HG03565 (cell line): ENCODE results near the gene MESP2.

Experiments
- ATAC-seq: cut with Tn5 transposase; IDR thresholded peaks from one replicate; pipeline ENCODE4 v1.9.1; 2021; ENCODE audit warnings: mild to moderate bottlenecking, moderate library complexity; ENCODE audit not compliant: unreplicated experiment

The MESP2 gene

GRCh38 chr15:89755701-89756100 is 20.4 kb upstream of the MESP2 start:
- ATAC-seq, result no peak

DNA sequence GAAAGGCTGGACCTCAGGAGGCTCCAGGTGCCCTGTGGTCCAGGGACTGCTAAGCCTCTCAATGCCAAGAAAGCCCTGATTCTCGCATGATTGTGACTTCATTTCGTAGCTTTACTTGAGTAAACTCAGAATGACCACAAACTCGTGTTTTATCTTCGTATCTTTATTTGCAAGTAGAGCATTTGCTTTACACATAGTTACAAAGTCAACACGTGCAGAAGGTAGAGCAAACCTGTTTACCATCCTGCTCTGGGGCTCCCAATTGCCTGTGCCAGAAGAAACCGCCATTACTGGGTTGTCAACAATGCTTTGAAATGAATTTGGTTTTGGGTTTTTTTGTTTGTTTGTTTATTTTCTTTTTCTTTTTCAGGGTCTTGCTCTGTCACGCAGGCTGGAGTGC is 19.2 kb upstream of the MESP2 start:
- ATAC-seq, result no peak

GRCh38 chr15:89758283-89758682 is 17.8 kb upstream of the MESP2 start:
- ATAC-seq, result no peak

DNA sequence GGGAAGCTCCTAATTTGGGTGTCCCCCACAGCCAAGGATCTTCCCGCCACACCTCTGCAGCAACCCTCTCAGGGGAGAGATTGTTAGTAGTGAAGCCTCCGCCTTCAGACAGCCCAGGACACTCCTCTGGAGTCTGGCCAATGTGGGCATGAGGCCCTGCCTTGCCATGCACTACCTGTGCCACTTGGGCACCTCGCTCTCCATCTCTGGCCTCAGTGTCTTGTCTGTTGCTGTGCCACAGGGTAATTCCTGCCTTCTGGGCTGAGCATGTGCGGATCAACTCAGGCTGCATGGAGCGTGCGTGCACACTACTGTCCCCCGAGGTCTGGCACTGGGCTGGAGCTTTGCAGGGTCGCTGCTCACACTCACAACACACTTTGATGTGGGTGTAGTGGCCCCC is 17.2 kb upstream of the MESP2 start:
- ATAC-seq, result no peak

- ATAC-seq, result no peak
These were observed 16.3 kb upstream of the MESP2 start for GRCh38 chr15:89759835-89760234.

DNA sequence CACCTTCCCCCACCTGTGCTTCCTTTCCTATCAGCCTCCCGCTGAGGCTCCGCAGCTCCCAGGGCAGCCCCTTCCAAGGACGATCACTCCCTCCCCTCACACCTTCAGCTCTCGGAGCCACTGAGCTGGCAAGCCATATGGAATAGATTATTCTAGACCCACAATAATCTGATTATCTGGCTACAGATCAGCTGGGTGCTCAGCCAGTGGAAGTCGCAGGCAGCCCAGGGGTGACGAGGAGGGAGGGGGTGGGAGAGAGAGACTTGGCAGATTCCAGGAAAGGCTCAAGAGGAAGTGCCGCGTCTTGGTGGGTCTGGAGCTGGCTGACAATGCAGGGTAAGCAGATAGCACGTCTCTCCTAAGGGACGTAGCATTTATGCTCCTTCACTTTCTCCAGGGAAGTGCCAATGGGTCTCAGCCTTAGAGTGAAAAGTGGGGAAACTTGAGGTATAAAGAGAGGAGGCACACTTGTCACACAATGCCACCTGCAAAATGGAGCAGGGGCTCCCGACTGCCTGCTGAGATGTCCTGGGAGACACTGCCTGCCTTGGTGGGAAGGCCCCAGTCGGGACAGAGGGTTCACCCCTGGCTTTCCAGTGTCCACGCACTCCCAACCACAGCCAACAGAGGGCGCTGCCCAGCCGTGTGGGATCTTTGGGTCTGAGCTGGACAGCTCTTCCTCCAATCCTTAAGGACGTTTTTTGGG is 15.7 kb upstream of the MESP2 start:
- ATAC-seq, result no peak

- no peak for ATAC-seq
These were observed 14.9 kb upstream of the MESP2 start for GRCh38 chr15:89761009-89761831.

- ATAC-seq, result no peak
These were observed 14.2 kb upstream of the MESP2 start for GRCh38 chr15:89761929-89762328.

GRCh38 chr15:89765694-89766093 is 10.4 kb upstream of the MESP2 start:
- ATAC-seq, result no peak

DNA sequence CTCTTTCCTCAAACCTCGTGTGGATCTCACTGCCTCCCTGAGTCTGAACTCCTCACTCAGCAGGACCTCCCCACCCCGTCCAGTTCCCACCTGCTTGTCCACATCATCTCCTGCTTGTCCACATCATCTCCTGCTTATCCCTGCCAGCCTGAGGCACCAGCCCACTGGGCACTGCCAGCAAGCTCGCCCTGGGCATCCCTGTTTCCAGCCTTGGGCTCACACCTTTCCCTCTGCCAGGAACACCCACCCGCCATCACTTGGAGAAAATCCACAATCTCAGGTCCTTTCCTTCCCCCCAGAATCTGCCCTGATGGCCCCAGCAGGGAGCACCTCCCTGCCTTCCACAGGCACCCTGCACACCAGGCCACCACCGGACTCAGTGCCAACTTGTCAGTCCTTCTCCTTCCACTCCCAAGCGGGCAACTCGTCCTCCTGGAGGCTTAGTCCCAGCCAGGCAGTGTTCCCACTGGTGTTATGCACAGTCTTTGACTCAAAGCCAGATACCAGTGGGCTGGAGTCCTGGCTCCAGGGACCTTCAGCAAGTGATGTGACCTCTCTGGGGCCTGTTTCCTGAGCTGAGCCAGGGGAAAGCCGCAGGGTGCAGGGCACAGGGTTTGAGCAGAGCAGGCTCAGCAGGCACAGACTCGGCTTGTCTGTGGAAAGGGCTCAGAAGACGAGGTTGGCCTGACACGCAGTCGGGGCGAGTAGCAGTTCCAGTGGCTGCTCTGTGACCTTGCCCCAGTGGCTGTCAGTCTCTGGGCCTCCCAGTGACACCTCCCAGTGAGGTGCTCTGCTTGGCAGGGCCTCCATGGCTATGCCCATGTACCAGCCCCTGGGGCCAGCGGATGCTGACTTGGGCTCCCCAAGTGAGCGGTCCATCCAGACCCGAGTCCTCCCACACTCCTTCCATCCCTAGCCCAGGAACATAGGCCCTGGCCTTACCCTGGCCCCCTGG is 9.5 kb upstream of the MESP2 start:
- no peak for ATAC-seq

DNA sequence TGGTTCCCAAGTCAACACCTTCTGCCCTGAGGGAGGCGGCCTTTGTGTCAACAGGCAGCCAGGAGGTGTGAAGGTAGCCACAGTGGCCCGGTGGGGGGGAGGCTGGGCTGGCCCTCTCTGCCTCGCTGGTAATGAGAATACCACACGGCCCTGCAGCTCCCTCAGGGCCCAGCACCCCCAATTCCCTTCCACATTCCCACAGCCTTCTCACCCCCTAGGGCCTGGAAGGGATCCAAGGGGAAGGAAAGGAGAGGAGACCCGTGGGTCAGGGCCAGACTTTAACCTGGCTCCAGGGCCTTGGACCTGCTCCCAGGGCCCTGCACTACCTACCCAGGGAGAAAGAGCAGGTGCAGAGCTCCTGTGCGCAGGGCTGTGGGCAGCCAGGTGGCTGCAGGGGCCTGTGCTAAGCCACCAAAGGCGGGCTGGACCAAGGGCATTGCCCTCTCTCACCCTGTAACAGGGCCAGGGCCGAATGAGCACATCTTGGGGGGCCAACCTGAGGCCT is 8.7 kb upstream of the MESP2 start:
- no peak for ATAC-seq

- ATAC-seq, result no peak
These were observed 8.0 kb upstream of the MESP2 start for GRCh38 chr15:89768071-89768500.

- no peak for ATAC-seq
These were observed 6.8 kb upstream of the MESP2 start for GRCh38 chr15:89769366-89769765.

DNA sequence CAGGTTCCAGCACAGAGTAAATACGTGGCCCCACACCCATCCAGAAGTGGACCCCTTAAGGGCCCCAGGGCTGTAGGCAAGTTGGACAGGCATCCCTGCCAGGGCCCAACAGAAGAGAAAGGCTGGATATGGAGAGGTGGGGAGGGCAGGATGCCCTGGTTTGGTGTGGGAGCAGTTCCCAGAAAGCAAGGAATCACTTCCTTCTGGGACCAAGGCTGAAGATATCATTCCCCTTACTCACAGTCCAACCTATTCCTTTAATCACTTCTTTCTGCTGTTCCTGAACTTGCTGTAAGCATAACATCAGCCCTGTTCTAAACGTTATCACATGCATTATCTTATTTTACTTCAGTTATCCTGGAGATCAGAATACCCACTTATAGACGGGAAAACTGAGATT is 6.1 kb upstream of the MESP2 start:
- no peak for ATAC-seq

DNA sequence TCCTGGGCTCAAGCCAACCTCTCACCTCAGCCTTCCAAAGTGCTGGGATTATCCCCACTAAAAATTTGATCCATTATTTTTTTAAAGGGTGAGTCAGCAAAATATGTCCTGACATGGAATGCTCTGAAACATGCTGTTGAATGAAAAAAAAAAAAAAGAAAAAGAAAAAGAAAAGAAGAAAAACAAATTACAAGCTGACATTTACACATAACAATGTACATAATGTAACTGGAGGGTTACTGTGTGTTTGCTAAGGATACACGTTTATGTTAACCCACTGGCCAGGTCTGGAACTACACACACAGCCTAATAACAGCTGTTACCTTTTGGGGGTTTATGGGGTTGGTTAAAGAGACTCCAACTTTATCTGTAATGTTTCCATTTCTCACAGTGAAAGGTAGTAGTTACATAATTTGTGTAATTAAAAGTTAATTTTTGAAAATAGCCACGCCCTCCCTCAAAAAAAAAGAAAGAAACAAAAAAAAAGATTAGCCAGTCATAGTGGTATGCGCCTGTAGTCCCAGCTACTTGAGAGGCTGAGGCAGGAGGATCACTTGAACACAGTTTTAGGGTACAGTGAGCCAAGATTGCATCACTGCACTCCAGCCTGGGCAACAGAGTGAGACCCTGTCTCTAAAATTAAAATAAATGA is 3.1 kb upstream of the MESP2 start:
- no peak for ATAC-seq

GRCh38 chr15:89774492-89774891 is 1.6 kb upstream of the MESP2 start:
- no peak for ATAC-seq

DNA sequence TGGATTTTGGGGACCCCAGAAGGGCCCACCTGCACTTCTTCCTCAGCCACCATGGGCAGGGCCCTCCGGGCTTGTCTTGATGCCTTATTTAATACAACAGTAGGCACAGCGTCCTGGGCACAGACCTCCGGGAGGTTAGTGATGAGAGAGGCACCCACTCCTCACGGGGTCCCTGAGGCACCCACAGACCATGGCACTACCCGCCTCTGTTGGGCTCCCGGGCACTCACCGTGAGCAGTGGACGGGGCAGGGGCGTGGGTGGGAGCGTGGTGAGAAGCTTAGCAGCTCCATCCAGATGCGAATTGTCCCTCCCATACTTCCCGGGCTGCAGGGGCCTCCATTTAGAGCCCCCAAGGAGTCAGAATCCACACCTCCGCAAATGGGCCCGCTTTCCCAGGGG is 317 bp upstream of the MESP2 start:
- no peak for ATAC-seq

- no peak for ATAC-seq
These were observed 1.1 kb downstream of the MESP2 start for GRCh38 chr15:89777073-89777751.

DNA sequence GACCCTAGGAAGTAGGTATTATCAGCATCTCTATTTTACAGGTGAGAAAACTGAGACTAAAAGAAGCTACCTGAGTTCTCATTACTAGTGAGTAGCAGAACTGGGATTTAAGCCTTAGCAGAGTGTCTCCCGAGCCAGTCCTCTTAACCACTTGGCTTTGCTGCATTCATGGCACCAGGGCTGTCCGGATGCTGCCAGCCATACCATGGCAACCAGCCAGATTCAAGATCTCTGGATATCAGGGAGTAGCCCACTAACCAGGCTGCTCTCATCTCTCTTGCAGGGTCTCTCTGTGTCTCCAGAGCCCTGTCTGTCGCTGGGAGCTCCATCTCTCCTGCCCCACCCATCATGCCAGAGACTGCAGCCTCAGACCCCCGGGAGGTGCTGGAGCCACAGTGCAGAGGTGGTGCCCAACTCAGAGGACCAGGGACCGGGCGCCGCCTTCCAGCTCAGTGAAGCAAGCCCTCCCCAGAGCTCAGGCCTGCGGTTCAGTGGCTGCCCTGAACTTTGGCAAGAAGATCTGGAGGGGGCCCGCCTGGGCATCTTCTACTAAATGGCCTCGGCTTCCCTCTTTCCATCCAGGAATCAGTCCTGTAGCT is 1.7 kb downstream of the MESP2 start:
- no peak for ATAC-seq

DNA sequence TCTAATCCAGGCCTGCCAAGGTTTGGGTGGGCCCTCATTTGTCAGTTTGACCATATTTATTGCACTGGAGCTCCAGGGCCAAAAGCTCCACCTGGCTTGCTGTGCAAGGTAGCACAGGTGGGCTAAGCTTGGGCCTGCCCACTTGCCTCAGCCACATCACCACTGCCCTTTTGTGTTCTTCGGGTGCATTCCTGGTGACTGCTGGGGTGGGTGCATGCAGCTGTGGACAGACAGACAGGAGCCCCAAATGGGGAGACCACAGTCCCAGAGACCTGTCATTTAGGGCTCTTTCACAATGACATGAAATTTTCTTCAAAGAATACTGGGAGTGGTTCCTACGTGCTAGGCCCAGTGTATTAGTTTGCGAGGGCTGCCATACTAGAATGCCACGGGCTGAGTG is 2.7 kb downstream of the MESP2 start:
- ATAC-seq, result no peak
